ENCODE results near the gene MIA2.

DNA sequence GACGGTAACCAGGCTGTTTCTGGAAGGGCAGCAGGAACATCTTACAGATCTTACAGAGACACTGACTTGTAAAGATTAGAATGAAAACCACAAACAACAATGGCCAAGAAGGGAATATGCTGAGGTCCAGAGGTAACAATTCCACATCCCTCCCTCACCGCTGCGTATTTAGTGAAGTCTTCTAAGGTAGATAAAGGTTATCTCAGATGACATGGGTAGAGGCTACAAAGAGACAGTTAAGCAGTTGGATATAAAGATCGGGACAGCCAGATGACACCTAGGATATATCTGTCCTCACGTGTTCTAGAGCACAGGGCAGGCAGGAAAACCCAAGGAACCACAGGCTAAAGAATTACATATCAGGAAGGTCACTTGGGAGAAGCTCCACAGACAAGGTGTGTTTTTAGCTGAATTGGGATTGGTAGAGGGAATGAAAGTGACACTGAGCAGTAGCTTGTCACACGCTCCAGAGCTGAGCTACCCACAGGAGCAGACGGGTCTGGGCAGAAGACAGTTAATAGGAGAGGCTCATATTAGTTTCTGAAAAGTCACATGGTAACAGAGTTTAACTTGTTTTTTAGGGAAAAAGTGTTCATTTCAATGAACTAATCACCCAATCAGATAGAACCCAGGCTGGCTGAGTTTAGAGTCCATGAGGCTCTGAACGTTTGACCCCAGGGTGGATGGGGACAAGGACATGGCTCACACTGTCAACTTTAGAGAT lies 83.3 kb downstream of the MIA2 start:
- TF ChIP-seq POLR2A (IDR thresholded peaks at IDR 0.05) = no peak
- TF ChIP-seq, protein P1, sequence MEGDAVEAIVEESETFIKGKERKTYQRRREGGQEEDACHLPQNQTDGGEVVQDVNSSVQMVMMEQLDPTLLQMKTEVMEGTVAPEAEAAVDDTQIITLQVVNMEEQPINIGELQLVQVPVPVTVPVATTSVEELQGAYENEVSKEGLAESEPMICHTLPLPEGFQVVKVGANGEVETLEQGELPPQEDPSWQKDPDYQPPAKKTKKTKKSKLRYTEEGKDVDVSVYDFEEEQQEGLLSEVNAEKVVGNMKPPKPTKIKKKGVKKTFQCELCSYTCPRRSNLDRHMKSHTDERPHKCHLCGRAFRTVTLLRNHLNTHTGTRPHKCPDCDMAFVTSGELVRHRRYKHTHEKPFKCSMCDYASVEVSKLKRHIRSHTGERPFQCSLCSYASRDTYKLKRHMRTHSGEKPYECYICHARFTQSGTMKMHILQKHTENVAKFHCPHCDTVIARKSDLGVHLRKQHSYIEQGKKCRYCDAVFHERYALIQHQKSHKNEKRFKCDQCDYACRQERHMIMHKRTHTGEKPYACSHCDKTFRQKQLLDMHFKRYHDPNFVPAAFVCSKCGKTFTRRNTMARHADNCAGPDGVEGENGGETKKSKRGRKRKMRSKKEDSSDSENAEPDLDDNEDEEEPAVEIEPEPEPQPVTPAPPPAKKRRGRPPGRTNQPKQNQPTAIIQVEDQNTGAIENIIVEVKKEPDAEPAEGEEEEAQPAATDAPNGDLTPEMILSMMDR (IDR thresholded peaks at IDR 0.05) = no peak

Data from vagina (tissue), 2 donors.